Medulla oblongata (tissue), 1 donor: ENCODE results near the gene SLC9A9.
"Not testable (repeated sequence)": the region's sequence is repeated elsewhere in the genome, so short reads cannot be mapped to it uniquely, and the experiment has no call there.

ENCODE experiments used
- DNase-seq: peaks from one replicate; pipeline ENCODE4 v3.0.0-alpha.2; 2015; ENCODE audit errors: extremely low spot score

SLC9A9 gene

GRCh38 chr3:143847787-143848631 is at the start of gene SLC9A9:
TSS of gene SLC9A9 (minus strand) at chr3:143848468. CDS start at chr3:143848322, 146 bp downstream.
- DNase-seq, result peak; percentile 90

- DNase-seq, result peak; percentile 57
Observed at GRCh38 chr3:143897576-143898295, 49.5 kb upstream of the SLC9A9 start.

DNA sequence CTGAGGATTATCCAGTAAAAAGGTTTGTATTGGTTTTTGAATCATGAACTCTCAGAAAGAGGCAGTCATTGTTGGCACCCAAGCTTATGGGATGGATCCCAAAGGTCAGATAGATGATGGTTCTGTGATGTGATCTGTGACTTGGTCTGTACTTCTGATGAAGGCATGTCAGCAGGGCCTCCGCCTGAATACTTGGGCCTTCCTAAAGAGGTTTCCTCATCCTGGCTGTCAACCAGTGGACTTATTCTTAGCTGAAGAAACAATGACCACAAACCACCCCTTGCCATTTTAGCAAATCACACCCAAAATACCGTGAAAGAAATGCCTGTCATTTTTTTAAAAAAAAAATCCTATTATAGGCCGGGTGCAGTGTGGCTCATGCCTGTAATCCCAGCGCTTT is 48.2 kb upstream of the SLC9A9 start:
- DNase-seq, result no peak

- DNase-seq, result peak; percentile 9
Observed at GRCh38 chr3:143895805-143896204, 47.5 kb upstream of the SLC9A9 start.

GRCh38 chr3:143888846-143889245 is 40.6 kb upstream of the SLC9A9 start:
- no peak for DNase-seq

- DNase-seq, result no peak
Observed at GRCh38 chr3:143888166-143888565, 39.9 kb upstream of the SLC9A9 start.

GRCh38 chr3:143885780-143886427 is 37.6 kb upstream of the SLC9A9 start:
- peak; percentile 65 for DNase-seq

GRCh38 chr3:143884861-143885260 is 36.6 kb upstream of the SLC9A9 start:
- no peak for DNase-seq

- DNase-seq, result no peak
Observed at GRCh38 chr3:143883151-143883550, 34.9 kb upstream of the SLC9A9 start.

DNA sequence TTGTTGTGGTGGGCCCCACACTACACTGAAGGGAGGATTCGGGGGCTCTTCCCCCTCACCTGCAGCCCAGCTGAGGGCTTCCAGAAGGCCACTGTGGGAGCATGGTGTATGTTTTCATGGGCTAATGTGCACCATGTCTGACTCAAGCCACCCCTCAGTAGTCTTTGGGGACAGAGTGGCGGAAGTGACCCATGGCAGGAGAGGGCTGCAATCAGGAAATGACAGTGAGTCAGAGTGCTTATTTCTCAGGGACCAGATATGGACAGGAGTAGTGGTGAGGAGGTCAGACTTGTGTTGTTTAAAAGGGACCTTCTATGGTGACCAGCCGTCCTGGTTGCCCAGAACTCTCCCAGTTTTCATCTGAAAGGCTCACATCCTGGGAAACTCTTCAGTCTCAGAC is 32.8 kb upstream of the SLC9A9 start:
- no peak for DNase-seq

DNA sequence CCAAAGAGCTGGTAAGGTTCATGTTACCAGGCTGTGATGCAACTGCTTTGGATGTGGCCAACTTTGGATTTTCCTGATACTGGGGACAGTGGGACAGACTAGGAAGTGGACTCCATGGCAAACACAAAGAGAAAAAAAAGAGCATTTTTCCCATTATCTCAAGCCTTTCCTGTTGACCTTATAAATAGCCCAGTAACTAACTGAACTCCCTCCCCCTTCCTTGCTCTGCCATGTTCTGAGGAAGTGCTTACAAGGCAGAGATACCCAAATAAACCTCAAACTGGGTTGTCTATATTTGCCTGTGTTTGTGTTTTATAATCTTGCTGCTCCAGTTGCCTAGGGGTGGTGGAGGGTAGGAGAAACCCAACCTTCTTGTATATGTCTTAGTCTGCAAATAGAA is 27.3 kb upstream of the SLC9A9 start:
- DNase-seq, result no peak

GRCh38 chr3:143873553-143873952 is 25.3 kb upstream of the SLC9A9 start:
- not testable (repeated sequence) for DNase-seq

GRCh38 chr3:143865302-143865701 is 17.0 kb upstream of the SLC9A9 start:
- DNase-seq, result no peak

DNA sequence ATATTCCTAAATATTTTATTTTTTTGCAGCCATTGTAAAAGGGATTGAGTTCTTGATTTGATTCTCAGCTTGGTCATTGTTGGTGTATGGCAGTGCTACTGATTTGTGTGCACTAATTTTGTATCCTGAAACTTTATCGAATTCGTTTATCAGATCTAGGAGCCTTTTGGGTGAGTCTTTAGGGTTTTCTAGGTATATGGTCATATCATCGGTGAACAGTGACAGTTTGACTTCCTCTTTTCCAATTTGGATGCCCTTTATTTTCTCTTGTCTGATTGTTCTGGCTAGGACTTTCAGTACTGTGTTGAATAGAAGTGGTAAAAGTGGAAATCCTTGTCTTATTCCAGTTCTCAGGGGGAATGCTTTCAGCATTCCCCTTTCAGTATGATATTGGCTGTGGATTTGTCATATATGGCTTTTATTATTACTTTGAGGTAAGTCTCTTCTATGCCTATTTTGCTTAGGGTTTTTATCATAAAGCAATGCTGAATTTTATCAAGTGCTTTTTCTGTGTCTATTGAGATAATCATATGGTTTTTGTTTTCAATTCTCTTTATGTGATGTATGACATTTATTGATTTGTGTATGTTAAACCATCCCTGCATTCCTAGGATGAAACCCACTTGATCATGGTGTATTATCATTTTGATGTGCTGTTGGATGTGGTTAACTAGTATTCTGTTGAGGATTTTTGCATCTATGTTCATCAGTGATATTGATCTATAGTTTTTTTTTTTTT is 11.4 kb upstream of the SLC9A9 start:
- DNase-seq, result no peak

DNA sequence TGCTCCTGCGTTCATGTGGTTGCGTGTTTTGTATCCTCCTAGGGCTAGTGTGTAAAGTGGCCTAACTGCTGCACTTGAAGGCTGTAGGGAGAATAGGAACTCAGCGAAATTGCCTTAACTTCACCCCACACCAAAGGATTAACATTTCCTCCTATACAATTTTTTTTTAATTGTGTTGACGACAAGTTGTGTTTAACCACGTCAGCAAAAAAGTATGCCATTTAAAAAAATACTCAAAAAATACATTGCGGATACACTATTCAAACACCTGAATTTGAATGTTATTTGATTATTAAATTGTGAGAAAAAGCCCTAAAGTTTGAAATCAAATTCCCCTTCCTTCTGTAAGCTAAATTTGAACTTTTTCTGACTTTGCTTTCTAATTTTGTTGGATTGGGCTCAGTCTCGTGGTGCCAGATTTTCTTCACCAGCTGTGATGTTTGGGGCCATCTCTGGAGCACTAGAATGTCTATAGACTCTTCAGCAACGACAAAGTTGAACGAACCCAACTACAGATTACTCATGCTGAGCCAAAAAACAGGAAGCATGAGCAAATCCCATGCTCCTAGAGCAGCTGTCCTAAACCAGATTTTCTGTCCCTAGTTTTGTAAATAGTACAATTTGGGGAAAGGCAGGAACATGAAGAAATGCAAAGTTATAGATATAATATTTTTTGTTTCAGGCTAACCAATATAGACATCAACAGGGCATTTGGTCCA is 8.1 kb upstream of the SLC9A9 start:
- no peak for DNase-seq

DNA sequence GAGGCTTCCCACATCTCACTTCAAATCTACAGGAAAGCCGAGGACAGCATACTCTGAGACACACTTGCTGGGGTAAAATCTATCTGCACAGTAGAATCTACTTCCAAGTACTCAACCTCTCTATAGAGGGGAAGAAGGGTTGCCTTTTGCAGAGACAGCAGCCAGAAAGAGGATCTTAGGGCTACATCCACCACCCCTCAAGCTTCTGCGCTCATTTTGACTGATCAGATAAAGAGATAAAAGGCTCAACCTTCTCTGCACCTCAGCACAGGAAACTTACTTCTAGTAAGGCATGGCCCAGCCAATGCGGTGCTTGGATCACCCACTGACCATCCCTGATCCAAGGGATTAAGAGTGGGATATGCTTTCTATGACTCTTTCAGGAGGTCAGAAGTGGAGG is 6.9 kb upstream of the SLC9A9 start:
- DNase-seq, result no peak

- no peak for DNase-seq
Observed at GRCh38 chr3:143851331-143852017, 3.2 kb upstream of the SLC9A9 start.

DNA sequence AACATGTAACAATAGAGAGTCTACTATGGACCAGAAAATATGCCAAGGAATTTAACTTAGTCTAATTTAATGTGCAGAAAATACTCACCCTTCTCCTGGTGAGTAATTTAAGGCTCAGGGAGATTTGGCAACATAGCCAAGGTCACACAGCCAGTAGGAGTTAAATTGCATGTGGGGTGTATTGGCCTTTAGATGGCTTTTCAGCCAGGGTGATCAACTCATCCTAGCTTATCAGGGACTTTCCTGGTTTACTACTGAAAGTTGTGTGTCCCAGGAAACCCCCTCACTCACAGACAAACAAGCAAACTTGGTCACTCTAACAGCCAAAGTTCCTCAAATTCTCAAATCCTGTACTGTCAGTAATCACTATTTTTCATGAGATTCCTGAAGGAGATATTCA is 2.6 kb upstream of the SLC9A9 start:
- no peak for DNase-seq

DNA sequence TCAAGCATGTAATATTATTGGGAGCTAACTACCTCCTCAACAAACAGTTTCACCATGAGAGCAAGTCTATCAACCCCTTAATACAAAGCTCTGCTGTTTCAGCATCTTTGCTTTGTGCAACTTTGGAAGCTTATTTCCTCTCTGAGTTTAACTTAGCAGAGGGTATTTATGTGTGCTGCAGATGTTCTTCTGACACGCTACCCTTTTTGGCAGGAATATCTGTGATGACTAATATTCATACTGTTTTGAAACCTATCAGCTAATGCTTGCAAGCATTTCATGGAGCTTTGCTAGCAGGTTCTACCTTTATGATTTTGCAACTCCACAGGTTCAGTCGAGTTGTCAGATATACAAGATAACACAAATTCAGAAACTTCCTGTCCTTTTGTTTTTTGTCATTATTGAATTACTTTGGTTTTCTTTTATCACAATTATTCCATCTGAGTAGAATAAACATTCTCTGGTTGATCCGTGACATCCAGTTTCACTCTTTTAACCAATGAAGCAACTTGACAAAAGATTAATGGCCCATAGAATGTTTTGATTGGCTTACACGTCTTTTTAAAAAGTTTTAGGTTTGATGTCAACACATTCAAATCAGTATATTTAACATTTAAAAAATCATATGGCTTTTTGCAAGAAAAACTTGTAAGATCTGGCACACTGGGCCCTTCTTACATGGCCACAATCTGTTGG is 1.7 kb upstream of the SLC9A9 start:
- no peak for DNase-seq

- DNase-seq, result no peak
Observed at GRCh38 chr3:143848704-143849103, 436 bp upstream of the SLC9A9 start.
